GM18505 (cell line): Measurements from ENCODE around the gene GLUL.
"Not testable (repeated sequence)": the region's sequence is repeated elsewhere in the genome, so short reads cannot be mapped to it uniquely, and the experiment has no call there.

ENCODE experiments used
- ATAC-seq: cut with Tn5 transposase; IDR thresholded peaks from one replicate; pipeline ENCODE4 v1.9.1; 2021; ENCODE audit not compliant: unreplicated experiment
- POLR2A ChIP-seq: IDR thresholded peaks from 4 replicates; pipeline ENCODE4 v1.6.1; 2011; ENCODE audit warnings: borderline replicate concordance; ENCODE audit not compliant: insufficient read depth, insufficient read length; ENCODE audit errors: extremely low read depth

The GLUL gene

GRCh38 chr1:182337736-182338571 lies 53.6 kb downstream of the GLUL start:
- no peak for ATAC-seq

DNA sequence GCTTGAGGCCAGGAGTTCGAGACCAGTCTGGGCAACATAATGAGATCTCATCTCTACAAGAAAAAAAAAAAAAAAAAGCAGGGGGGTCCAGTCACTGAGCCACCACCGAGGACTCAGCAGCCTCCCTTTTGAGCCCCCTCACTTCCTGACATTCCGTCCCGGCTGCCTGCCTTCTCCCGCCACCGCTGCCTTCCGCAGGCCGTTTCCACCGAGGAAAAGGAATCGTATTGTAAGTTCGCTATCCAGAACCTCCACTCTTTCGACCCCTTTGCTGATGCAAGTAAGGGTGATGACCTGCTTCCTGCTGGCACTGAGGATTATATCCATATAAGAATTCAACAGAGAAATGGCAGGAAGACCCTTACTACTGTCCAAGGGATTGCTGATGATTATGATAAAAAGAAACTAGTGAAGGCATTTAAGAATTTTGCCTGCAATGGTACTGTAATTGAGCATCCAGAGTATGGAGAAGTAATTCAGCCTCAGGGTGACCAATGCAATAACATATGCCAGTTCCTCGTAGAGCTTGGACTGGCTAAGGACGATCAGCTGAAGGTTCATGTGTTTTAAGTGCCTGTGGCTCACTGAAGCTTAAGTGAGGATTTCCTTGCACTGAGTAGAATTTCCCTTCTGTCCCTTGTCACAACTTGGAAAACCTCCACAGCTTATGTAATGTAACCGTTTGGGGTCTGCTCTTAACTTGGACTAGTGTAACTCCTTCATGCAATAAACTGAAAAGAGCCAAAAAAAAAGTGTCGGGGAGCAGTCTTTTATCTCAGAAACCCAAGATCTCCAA lies 55.6 kb downstream of the GLUL start:
- TF ChIP-seq POLR2A = no peak
- no peak for ATAC-seq

More at GRCh38 chr1:182337736-182338571, 53.6 kb downstream of the GLUL start:
- no peak for TF ChIP-seq POLR2A

DNA sequence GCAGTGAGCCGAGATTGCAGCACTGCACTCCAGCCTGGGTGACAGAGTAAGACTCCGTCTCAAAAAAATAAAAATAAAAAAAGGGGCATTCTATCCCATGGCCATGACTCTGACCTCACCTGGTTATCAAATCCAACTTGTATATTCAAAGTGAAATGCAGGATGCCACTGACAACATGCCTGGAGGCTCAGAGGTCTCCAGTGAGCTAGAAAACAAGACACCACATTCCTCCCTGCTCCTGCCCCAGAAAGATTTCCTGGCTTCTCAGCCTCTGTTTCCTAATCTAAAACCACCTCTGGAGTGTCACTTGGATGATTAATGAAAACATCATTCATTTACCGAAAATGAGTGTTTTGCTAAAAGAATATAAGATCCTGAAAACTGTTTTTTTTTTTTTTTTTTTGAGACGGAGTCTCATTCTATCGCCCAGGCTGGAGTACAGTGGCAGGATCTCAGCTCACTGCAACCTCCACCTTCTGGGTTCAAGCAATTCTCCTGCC lies 58.5 kb downstream of the GLUL start:
- ATAC-seq = not testable (repeated sequence)

DNA sequence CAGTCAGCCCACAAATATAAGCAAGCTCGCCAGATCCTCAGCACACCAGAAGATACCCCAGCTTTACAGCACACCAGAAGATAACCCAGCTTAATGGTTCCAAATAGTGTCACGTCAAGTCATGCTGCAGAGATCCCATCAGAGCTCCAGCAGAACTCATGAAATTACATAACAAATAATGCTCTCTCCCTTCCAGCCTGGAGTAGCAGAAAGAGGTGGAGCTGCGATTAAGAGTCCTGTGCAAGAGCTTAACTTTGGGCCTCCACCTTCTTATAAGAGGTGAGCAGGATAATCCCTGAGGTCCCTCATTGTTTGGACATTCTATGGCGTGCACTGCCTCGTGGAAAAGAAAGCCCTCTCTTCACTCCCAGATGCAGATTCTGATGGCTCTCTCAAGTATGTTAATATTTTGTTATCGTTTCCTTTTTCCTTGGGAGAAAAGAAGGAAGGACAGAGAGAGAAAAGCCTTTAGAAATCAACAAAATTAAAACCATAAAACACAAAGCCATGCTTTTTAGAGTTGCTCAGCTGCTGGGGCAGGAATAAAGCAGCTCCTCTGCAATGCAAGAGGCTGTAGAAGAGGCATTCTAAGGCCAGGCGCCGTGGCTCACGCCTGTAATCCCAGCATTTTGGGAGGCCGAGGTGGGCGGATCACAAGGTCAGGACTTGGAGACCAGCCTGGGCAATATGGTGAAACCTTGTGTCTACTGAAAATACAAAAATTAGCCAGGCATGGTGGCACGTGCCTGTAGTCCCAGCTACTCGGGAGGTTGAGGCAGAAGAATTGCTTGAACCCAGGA lies 59.1 kb downstream of the GLUL start:
- TF ChIP-seq POLR2A = no peak
- ATAC-seq = no peak
